WTC11 (cell line): ENCODE results near the gene RTF1. TPM values are rescaled to one million over a fixed set of nuclear protein-coding genes. Genes with fewer than 3 reads are reported as not detected.

Experiments
- ATAC-seq: fragments of 200-7000 bp; cut with Tn5 transposase; 2 replicates; pipeline ENCODE4 v1.10.0; 2021; ENCODE audit warnings: mild to moderate bottlenecking, moderate library complexity
- CTCF ChIA-PET: fragments of 300-600 bp; sonication (Branson Sonifier 250); formaldehyde crosslinking; loops from one replicate; lab custom pipeline; 2021; ENCODE audit warnings: antibody characterized with exemption; lab: Charles Lee
- POLR2A ChIA-PET: fragments of 350-600 bp; sonication (Branson Sonifier 250); formaldehyde crosslinking; loops from one replicate; lab custom pipeline; 2021; ENCODE audit warnings: antibody characterized with exemption; lab: Charles Lee
- DNase-seq: peaks from one replicate; pipeline ENCODE4 v3.0.0; 2021; ENCODE audit warnings: low spot score
- H3K27ac Mint-ChIP-seq: 2 replicates; pipeline ENCODE4 v1.8.0; 2021; ENCODE audit warnings: mixed read lengths
- H3K27me3 Mint-ChIP-seq: 2 replicates; pipeline ENCODE4 v1.8.0; 2021; ENCODE audit warnings: low read depth, mild to moderate bottlenecking, moderate library complexity, mixed read lengths
- H3K36me3 Mint-ChIP-seq: 2 replicates; pipeline ENCODE4 v1.8.0; 2021; ENCODE audit warnings: mixed read lengths
- H3K4me1 Mint-ChIP-seq: 2 replicates; pipeline ENCODE4 v1.8.0; 2022; ENCODE audit warnings: mixed read lengths
- H3K4me3 Mint-ChIP-seq: 2 replicates; pipeline ENCODE4 v1.8.0; 2021; ENCODE audit warnings: mild to moderate bottlenecking, moderate library complexity, mixed read lengths
- H3K9me3 Mint-ChIP-seq: 2 replicates; pipeline ENCODE4 v1.8.0; 2021; ENCODE audit warnings: mixed read lengths
- ATF1 ChIP-seq: sonication (generic); formaldehyde crosslinking; IDR thresholded peaks from 2 replicates; pipeline ENCODE4 v1.8.1; 2023; ENCODE audit warnings: mild to moderate bottlenecking, moderate library complexity, missing genetic modification reagents
- ATF6 ChIP-seq: sonication (generic); formaldehyde crosslinking; IDR thresholded peaks from 2 replicates; pipeline ENCODE4 v1.8.1; 2023; ENCODE audit warnings: mild to moderate bottlenecking, missing genetic modification reagents
- ELF4 ChIP-seq: sonication (generic); formaldehyde crosslinking; IDR thresholded peaks from 2 replicates; pipeline ENCODE4 v1.8.1; 2022; ENCODE audit warnings: low read depth, mild to moderate bottlenecking, moderate library complexity, missing genetic modification reagents
- IRF1 ChIP-seq: sonication (generic); formaldehyde crosslinking; IDR thresholded peaks from 2 replicates; pipeline ENCODE4 v1.8.0; 2023; ENCODE audit warnings: missing genetic modification reagents
- KAT7 ChIP-seq: sonication (generic); formaldehyde crosslinking; IDR thresholded peaks from 2 replicates; pipeline ENCODE4 v1.8.1; 2023; ENCODE audit warnings: missing genetic modification reagents, mild to moderate bottlenecking, borderline replicate concordance
- MYBL2 ChIP-seq: sonication (generic); formaldehyde crosslinking; IDR thresholded peaks from 2 replicates; pipeline ENCODE4 v1.8.1; 2023; ENCODE audit warnings: mild to moderate bottlenecking, moderate library complexity, missing genetic modification reagents
- NFATC4 ChIP-seq: fragments of 250-450 bp; sonication (Bioruptor Pico); IDR thresholded peaks from 2 replicates; pipeline ENCODE4 v1.9.0; 2021; ENCODE audit warnings: mild to moderate bottlenecking
- NR1H2 ChIP-seq: sonication (generic); formaldehyde crosslinking; IDR thresholded peaks from 2 replicates; pipeline ENCODE4 v1.9.0; 2021; ENCODE audit warnings: mild to moderate bottlenecking, moderate library complexity, missing genetic modification reagents
- NR2C2 ChIP-seq: sonication (generic); formaldehyde crosslinking; IDR thresholded peaks from 2 replicates; pipeline ENCODE4 v1.8.0; 2022; ENCODE audit warnings: mild to moderate bottlenecking, missing genetic modification reagents
- OVOL2 ChIP-seq: fragments of 250-450 bp; sonication (Bioruptor Pico); IDR thresholded peaks from 2 replicates; pipeline ENCODE4 v1.9.0; 2021; ENCODE audit warnings: mild to moderate bottlenecking, borderline replicate concordance
- PREB ChIP-seq: sonication (generic); formaldehyde crosslinking; IDR thresholded peaks from 2 replicates; pipeline ENCODE4 v1.8.1; 2022; ENCODE audit warnings: mild to moderate bottlenecking, missing genetic modification reagents, moderate library complexity, borderline replicate concordance
- PRRX2 ChIP-seq: fragments of 250-450 bp; sonication (Bioruptor Pico); IDR thresholded peaks from 2 replicates; pipeline ENCODE4 v1.8.0; 2021; ENCODE audit warnings: mild to moderate bottlenecking
- RELA ChIP-seq: sonication (generic); formaldehyde crosslinking; IDR thresholded peaks from 2 replicates; pipeline ENCODE4 v1.8.1; 2022; ENCODE audit warnings: missing genetic modification reagents, mild to moderate bottlenecking, borderline replicate concordance
- SMAD4 ChIP-seq: sonication (generic); formaldehyde crosslinking; IDR thresholded peaks from 2 replicates; pipeline ENCODE4 v1.8.0; 2022; ENCODE audit warnings: mild to moderate bottlenecking, missing genetic modification reagents
- TCF7 ChIP-seq: sonication (generic); formaldehyde crosslinking; IDR thresholded peaks from 2 replicates; pipeline ENCODE4 v1.8.0; 2022; ENCODE audit warnings: mild to moderate bottlenecking, low read depth, missing genetic modification reagents, moderate library complexity
- TEAD1 ChIP-seq: sonication (generic); formaldehyde crosslinking; IDR thresholded peaks from 2 replicates; pipeline ENCODE4 v1.8.0; 2022; ENCODE audit warnings: mild to moderate bottlenecking, missing genetic modification reagents
- TP53 ChIP-seq: sonication (generic); formaldehyde crosslinking; IDR thresholded peaks from 2 replicates; pipeline ENCODE4 v1.8.1; 2023; ENCODE audit warnings: mild to moderate bottlenecking, missing genetic modification reagents
- USF2 ChIP-seq: sonication (generic); formaldehyde crosslinking; IDR thresholded peaks from 2 replicates; pipeline ENCODE4 v1.8.1; 2023; ENCODE audit warnings: mild to moderate bottlenecking, missing genetic modification reagents, moderate library complexity
- ZNF121 ChIP-seq: sonication (generic); formaldehyde crosslinking; IDR thresholded peaks from 2 replicates; pipeline ENCODE4 v1.8.0; 2023; ENCODE audit warnings: missing genetic modification reagents
- ZNF232 ChIP-seq: sonication (generic); formaldehyde crosslinking; IDR thresholded peaks from 2 replicates; pipeline ENCODE4 v1.8.0; 2022; ENCODE audit warnings: mild to moderate bottlenecking, missing genetic modification reagents
- ZNF416 ChIP-seq: fragments of 250-450 bp; sonication (Bioruptor Pico); IDR thresholded peaks from 2 replicates; pipeline ENCODE4 v1.9.0; 2021; ENCODE audit warnings: mild to moderate bottlenecking, inconsistent platforms
- ZNF423 ChIP-seq: fragments of 250-450 bp; sonication (Bioruptor Pico); IDR thresholded peaks from 2 replicates; pipeline ENCODE4 v2.1.2; 2022; ENCODE audit warnings: mild to moderate bottlenecking, moderate library complexity
- ZNF425 ChIP-seq: fragments of 250-450 bp; sonication (Bioruptor Pico); conservative IDR thresholded peaks from 2 replicates; pipeline ENCODE4 v1.9.0; 2021; ENCODE audit warnings: mild to moderate bottlenecking
- ZNF512 ChIP-seq: sonication (generic); formaldehyde crosslinking; IDR thresholded peaks from 2 replicates; pipeline ENCODE4 v1.8.1; 2022; ENCODE audit warnings: missing genetic modification reagents, borderline replicate concordance
- ZNF671 ChIP-seq: fragments of 250-450 bp; sonication (Bioruptor Pico); IDR thresholded peaks from 2 replicates; pipeline ENCODE4 v1.8.0; 2021; ENCODE audit warnings: mild to moderate bottlenecking
- total RNA-seq: library from RNA; stranded (reverse); gene quantifications from 3 replicates; pipeline ENCODE4 v1.2.3, GENCODE V29; 2021

The RTF1 gene
- total RNA-seq, 1 experiment from 2014 or later: 52.3 TPM

- POLR2A ChIA-PET: no interaction called here
- DNase-seq: no peak
- Mint-ChIP-seq H3K9me3 (no peaks in the 10 kb centered on the region), H3K4me3 (peak overlapping the region; percentile 61), H3K27me3 (peaks cover 99% of the 10 kb centered on the region), H3K4me1 (peaks cover 13% of the 10 kb centered on the region), H3K27ac (no peak overlapping the region), H3K36me3 (no peaks in the 10 kb centered on the region)
- no peak for ATAC-seq
- no peak for TF ChIP-seq TP53 (CRISPR knock-in tag)
- no peak for TF ChIP-seq TCF7 (CRISPR knock-in tag)
- TF ChIP-seq NR1H2: no peak
- no peak for TF ChIP-seq ZNF512 (CRISPR knock-in tag)
- no peak for TF ChIP-seq PREB (CRISPR knock-in tag)
- no peak for TF ChIP-seq SMAD4 (CRISPR knock-in tag)
- TF ChIP-seq IRF1 (CRISPR knock-in tag): no peak
- CTCF ChIA-PET: interaction anchor here (1.6 kb wide), 1 partner anchor 11 kb away, joined by 11 read pairs; the partner anchor contains the start of gene ITPKA
Observed at GRCh38 chr15:41503669-41504010, 86.7 kb downstream of the RTF1 start.

- no peaks in the 10 kb centered on the region for H3K36me3 Mint-ChIP-seq
- H3K9me3 Mint-ChIP-seq: no peaks in the 10 kb centered on the region
- H3K4me1 Mint-ChIP-seq: peaks cover 13% of the 10 kb centered on the region
- peaks cover 98% of the 10 kb centered on the region for H3K27me3 Mint-ChIP-seq
- CTCF ChIA-PET: interaction anchor here (0.5 to 4.5 kb wide), 3 partner anchors 11 to 1262 kb away, joined by 3 to 38 read pairs (median 3); partner anchors contain the start of gene ITPKA
- ATAC-seq (no peak), DNase-seq (no peak)
- no peak overlapping the region for H3K4me3 Mint-ChIP-seq
- POLR2A ChIA-PET: no interaction called here
- no peak for TF ChIP-seq TEAD1
- no peak overlapping the region for H3K27ac Mint-ChIP-seq
Observed at GRCh38 chr15:41504751-41505492, 88.0 kb downstream of the RTF1 start.

GRCh38 chr15:41505776-41506175, 88.9 kb downstream of the RTF1 start:
- CTCF ChIA-PET: interaction anchor here (1.3 to 4.5 kb wide), 2 partner anchors 11 to 98 kb away, joined by 3 to 38 read pairs; partner anchors contain the start of gene ITPKA
- peaks cover 15% of the 10 kb centered on the region for H3K4me1 Mint-ChIP-seq
- POLR2A ChIA-PET: no interaction called here

More at GRCh38 chr15:41505776-41506175, 88.9 kb downstream of the RTF1 start:
- no peak for ATAC-seq
- no peak overlapping the region for H3K4me3 Mint-ChIP-seq
- peaks cover 98% of the 10 kb centered on the region for H3K27me3 Mint-ChIP-seq
- no peaks in the 10 kb centered on the region for H3K9me3 Mint-ChIP-seq
- H3K27ac Mint-ChIP-seq: no peak overlapping the region
- no peak for TF ChIP-seq ZNF423 (CRISPR knock-in tag)
- no peak for TF ChIP-seq ELF4 (CRISPR knock-in tag)
- TF ChIP-seq RELA: no peak
- no peak for TF ChIP-seq ZNF121 (CRISPR knock-in tag)
- TF ChIP-seq ZNF425 (CRISPR knock-in tag): no peak
- TF ChIP-seq PRRX2: no peak
- TF ChIP-seq USF2 (CRISPR knock-in tag): no peak
- TF ChIP-seq NR2C2: no peak
- no peak for TF ChIP-seq ATF1 (CRISPR knock-in tag)
- TF ChIP-seq MYBL2: no peak
- TF ChIP-seq OVOL2: no peak
- no peak for TF ChIP-seq ZNF416 (CRISPR knock-in tag)
- TF ChIP-seq NFATC4 (CRISPR knock-in tag): no peak
- TF ChIP-seq NR1H2: no peak
- no peak for TF ChIP-seq ZNF232 (CRISPR knock-in tag)
- TF ChIP-seq SMAD4 (CRISPR knock-in tag): no peak
- TF ChIP-seq ATF6 (CRISPR knock-in tag): no peak
- TF ChIP-seq ZNF671 (CRISPR knock-in tag): no peak
- no peak for TF ChIP-seq KAT7 (CRISPR knock-in tag)
- no peak for DNase-seq
- no peaks in the 10 kb centered on the region for H3K36me3 Mint-ChIP-seq
